Keratinocyte (primary cell): Measurements from ENCODE around the gene LCK. TPM values are rescaled to one million over a fixed set of nuclear protein-coding genes. Genes with fewer than 3 reads are reported as not detected.

Experiments
- DNase-seq: peaks from one replicate; pipeline ENCODE4 v3.0.0-alpha.2; 2011; ENCODE audit warnings: low read depth, missing footprints, low spot score
- FAIRE-seq: peaks from 2 replicates; lab custom pipeline; 2011; peaks lifted over from hg19 to GRCh38; lab: Jason Lieb, UNC
- H2AFZ ChIP-seq: 2 replicates; pipeline ENCODE4 v1.6.0; 2012; ENCODE audit warnings: low read length, control low read depth, inconsistent platforms; ENCODE audit not compliant: control insufficient read depth
- H3K27ac ChIP-seq: 2 replicates; pipeline ENCODE4 v1.5.1; 2011; ENCODE audit warnings: low read length; ENCODE audit not compliant: control insufficient read depth, insufficient read depth
- H3K27me3 ChIP-seq: 3 replicates; pipeline ENCODE4 v1.6.0; 2011; ENCODE audit warnings: low read length; ENCODE audit not compliant: control insufficient read depth, insufficient read depth; ENCODE audit errors: extremely low read depth
- H3K36me3 ChIP-seq, 2 experiments: 2 replicates in 1 of 2; 3 replicates in 1 of 2; pipeline ENCODE4 v1.5.1; 2011; ENCODE audit warnings: low read length in 2 of 2, mild to moderate bottlenecking in 1 of 2; ENCODE audit not compliant: control insufficient read depth in 2 of 2, insufficient read depth in 2 of 2; ENCODE audit errors: extremely low read depth in 1 of 2
- H3K4me1 ChIP-seq: 3 replicates; pipeline ENCODE4 v1.5.1; 2011; ENCODE audit warnings: low read length; ENCODE audit not compliant: control insufficient read depth, insufficient read depth; ENCODE audit errors: extremely low read depth
- H3K4me2 ChIP-seq: 3 replicates; pipeline ENCODE4 v1.6.0; 2011; ENCODE audit warnings: low read depth, low read length; ENCODE audit not compliant: control insufficient read depth, insufficient read depth; ENCODE audit errors: extremely low read depth
- H3K4me3 ChIP-seq, 3 experiments: fragments of 200-600 bp in 1 of 3; sonication (generic) in 1 of 3; 2 replicates in 2 of 3; 3 replicates in 1 of 3; pipeline ENCODE4 v1.5.1; 2011 to 2016; ENCODE audit warnings: low read length in 3 of 3, mild to moderate bottlenecking in 3 of 3, control low read depth in 2 of 3, inconsistent platforms in 1 of 3, low read depth in 1 of 3, mixed read lengths in 1 of 3, mixed run types in 1 of 3, moderate library complexity in 1 of 3; ENCODE audit not compliant: control insufficient read depth in 2 of 3, insufficient read depth in 2 of 3; ENCODE audit errors: extremely low read depth in 1 of 3
- H3K79me2 ChIP-seq: 2 replicates; pipeline ENCODE4 v1.6.0; 2012; ENCODE audit warnings: low read length; ENCODE audit not compliant: control insufficient read depth, insufficient read depth
- H3K9ac ChIP-seq: 3 replicates; pipeline ENCODE4 v1.6.0; 2011; ENCODE audit warnings: low read length; ENCODE audit not compliant: control insufficient read depth, insufficient read depth; ENCODE audit errors: extremely low read depth
- H3K9me1 ChIP-seq: 3 replicates; pipeline ENCODE4 v1.6.0; 2011; ENCODE audit warnings: low read length; ENCODE audit not compliant: control insufficient read depth, insufficient read depth; ENCODE audit errors: extremely low read depth
- H3K9me3 ChIP-seq: 2 replicates; pipeline ENCODE4 v1.5.1; 2012; ENCODE audit warnings: low read depth, low read length; ENCODE audit not compliant: control insufficient read depth
- H4K20me1 ChIP-seq: 3 replicates; pipeline ENCODE4 v1.6.0; 2011; ENCODE audit warnings: low read length; ENCODE audit not compliant: control insufficient read depth, insufficient read depth; ENCODE audit errors: extremely low read depth
- CTCF ChIP-seq, 3 experiments: IDR thresholded peaks in 1 of 3; conservative IDR thresholded peaks in 1 of 3; optimal IDR thresholded peaks in 1 of 3; 2 replicates in 2 of 3; 3 replicates in 1 of 3; pipeline versions ENCODE3 to v1.5.1; 2011; ENCODE audit warnings: low read length in 3 of 3, mild to moderate bottlenecking in 3 of 3, moderate library complexity in 2 of 3, control low read depth in 1 of 3, inconsistent platforms in 1 of 3; ENCODE audit not compliant: insufficient read depth in 2 of 3; ENCODE audit errors: extremely low read depth in 1 of 3
- EZH2 ChIP-seq: IDR thresholded peaks from one replicate; pipeline ENCODE4 v1.6.1; 2012; ENCODE audit warnings: inconsistent platforms, mild to moderate bottlenecking, low read length, moderate library complexity
- dilution Hi-C: fragments of 300-500 bp; cut with MboI; formaldehyde crosslinking; loops from one replicate; pipeline ENCODE4 v1.7.0; 2020; ENCODE audit warnings: low sequenced_read_pairs; ENCODE audit not compliant: extremely low pct_ligation_motif_present
- polyA plus RNA-seq, 5 experiments: library from polyadenylated mRNA; depleted of rRNA in 3 of 5; stranded (reverse) in 3 of 5; stranded (forward) in 1 of 5; unstranded in 1 of 5; fragments of >200 nt; gene quantifications; 1 replicate in 1 of 5; 2 replicates in 3 of 5; 3 replicates in 1 of 5; pipeline versions ENCODE4 v1.2.1 to v1.2.3, GENCODE V29; 2011 to 2012; ENCODE audit warnings: missing spikeins in 2 of 5, low read depth in 1 of 5, low replicate concordance in 1 of 5

Gene LCK
- polyA plus RNA-seq, 1 donor (not counting 4 experiments of a cell fraction or from before 2014, with no cell fraction given): 0.16 TPM

GRCh38 chr1:32307324-32307723 is 56.3 kb downstream of the LCK start:
- no peak overlapping the region for H3K4me3 ChIP-seq
- H3K9ac ChIP-seq: no peak overlapping the region
- TF ChIP-seq EZH2 (no peak), CTCF (optimal IDR thresholded peaks at IDR 0.05 in 1 of 3, IDR thresholded peaks at IDR 0.05 in 1 of 3, conservative IDR thresholded peaks at IDR 0.05 in 1 of 3; ENCODE audit: extremely low read depth in 1 of 3, insufficient read depth in 2 of 3, low read length in 3 of 3) (no peak)
- no peaks in the 10 kb centered on the region for H4K20me1 ChIP-seq
- peaks cover 13% of the 10 kb centered on the region in 2 experiments for H3K36me3 ChIP-seq
- H3K27me3 ChIP-seq: no peaks in the 10 kb centered on the region
- DNase-seq (no peak), FAIRE-seq (no peak)
- no peak overlapping the region for H2AFZ ChIP-seq
- dilution Hi-C loops: no loop called here
- peaks cover 45% of the 10 kb centered on the region for H3K79me2 ChIP-seq
- H3K9me3 ChIP-seq: no peaks in the 10 kb centered on the region
- no peak overlapping the region for H3K27ac ChIP-seq
- H3K4me1 ChIP-seq: peaks cover 4% of the 10 kb centered on the region
- no peaks in the 10 kb centered on the region for H3K9me1 ChIP-seq
- no peak overlapping the region for H3K4me2 ChIP-seq

- FAIRE-seq: no peak
- DNase-seq: no peak
- Histone ChIP-seq H2AFZ (no peak overlapping the region), H3K27ac (no peak overlapping the region), H4K20me1 (no peaks in the 10 kb centered on the region), H3K36me3 (peaks cover 0 to 7% of the 10 kb centered on the region in 2 experiments), H3K4me1 (peaks cover 4% of the 10 kb centered on the region), H3K27me3 (no peaks in the 10 kb centered on the region), H3K9me1 (no peaks in the 10 kb centered on the region), H3K9me3 (no peaks in the 10 kb centered on the region), H3K9ac (no peak overlapping the region), H3K4me2 (no peak overlapping the region), H3K79me2 (peaks cover 52% of the 10 kb centered on the region), H3K4me3 (no peak overlapping the region)
- dilution Hi-C loops: no loop called here
- TF ChIP-seq CTCF (optimal IDR thresholded peaks at IDR 0.05 in 1 of 3, IDR thresholded peaks at IDR 0.05 in 1 of 3, conservative IDR thresholded peaks at IDR 0.05 in 1 of 3; ENCODE audit: extremely low read depth in 1 of 3, insufficient read depth in 2 of 3, low read length in 3 of 3): no peak
- no peak for TF ChIP-seq EZH2
These were observed 58.9 kb downstream of the LCK start for GRCh38 chr1:32309960-32310359.
